Mucosa of stomach (tissue), 1 donor: ENCODE measurements around the gene MYO5B.
A peak's percentile ranks its signal among the peaks of the same experiment; 100 is the strongest.

ENCODE experiments used
- H3K27me3 ChIP-seq: one replicate; pipeline ENCODE4 v1.7.0; 2013; ENCODE audit warnings: mild to moderate bottlenecking, low read length; ENCODE audit not compliant: control insufficient read depth, insufficient read depth
- H3K36me3 ChIP-seq: one replicate; pipeline ENCODE4 v1.7.0; 2013; ENCODE audit warnings: low read length; ENCODE audit not compliant: control insufficient read depth, insufficient read depth
- H3K4me1 ChIP-seq: one replicate; pipeline ENCODE4 v1.7.0; 2013; ENCODE audit warnings: mild to moderate bottlenecking, low read length; ENCODE audit not compliant: control insufficient read depth, insufficient read depth
- H3K4me3 ChIP-seq: one replicate; pipeline ENCODE4 v1.7.0; 2013; ENCODE audit warnings: low read length
- H3K9ac ChIP-seq: one replicate; pipeline ENCODE4 v1.7.0; 2013; ENCODE audit warnings: mild to moderate bottlenecking, low read length, moderate library complexity
- H3K9me3 ChIP-seq: one replicate; pipeline ENCODE4 v1.7.0; 2013; ENCODE audit warnings: mild to moderate bottlenecking, low read length, moderate library complexity; ENCODE audit not compliant: control insufficient read depth
- donor health status: Pancreatic carcinoma.

The MYO5B gene

GRCh38 chr18:50142441-50143120 lies 52.4 kb downstream of the MYO5B start:
- Histone ChIP-seq H3K4me3 (no peak overlapping the region), H3K36me3 (no peaks in the 10 kb centered on the region), H3K9me3 (no peaks in the 10 kb centered on the region), H3K4me1 (peaks cover 46% of the 10 kb centered on the region), H3K9ac (no peak overlapping the region), H3K27me3 (no peaks in the 10 kb centered on the region)

- Histone ChIP-seq H3K4me1 (peaks cover 37% of the 10 kb centered on the region), H3K36me3 (no peaks in the 10 kb centered on the region), H3K9ac (no peak overlapping the region), H3K9me3 (no peaks in the 10 kb centered on the region), H3K27me3 (no peaks in the 10 kb centered on the region), H3K4me3 (no peak overlapping the region)
These were observed 56.5 kb downstream of the MYO5B start for GRCh38 chr18:50138181-50139064.

GRCh38 chr18:50135903-50136302 lies 59.0 kb downstream of the MYO5B start:
- Histone ChIP-seq H3K4me1 (peaks cover 32% of the 10 kb centered on the region), H3K9ac (no peak overlapping the region), H3K4me3 (no peak overlapping the region), H3K27me3 (no peaks in the 10 kb centered on the region), H3K9me3 (no peaks in the 10 kb centered on the region), H3K36me3 (no peaks in the 10 kb centered on the region)

- Histone ChIP-seq H3K9ac (no peak overlapping the region), H3K4me3 (no peak overlapping the region), H3K36me3 (no peaks in the 10 kb centered on the region), H3K4me1 (peaks cover 50% of the 10 kb centered on the region), H3K27me3 (no peaks in the 10 kb centered on the region), H3K9me3 (no peaks in the 10 kb centered on the region)
These were observed 61.4 kb downstream of the MYO5B start for GRCh38 chr18:50133526-50133925.

GRCh38 chr18:50131591-50131990 lies 63.4 kb downstream of the MYO5B start:
- no peaks in the 10 kb centered on the region for H3K36me3 ChIP-seq
- no peaks in the 10 kb centered on the region for H3K27me3 ChIP-seq
- no peak overlapping the region for H3K9ac ChIP-seq
- H3K9me3 ChIP-seq = no peaks in the 10 kb centered on the region
- H3K4me1 ChIP-seq = peaks cover 68% of the 10 kb centered on the region
- H3K4me3 ChIP-seq = no peak overlapping the region

GRCh38 chr18:50128506-50129271 lies 66.3 kb downstream of the MYO5B start:
- Histone ChIP-seq H3K4me1 (peaks cover 66% of the 10 kb centered on the region), H3K9ac (peak overlapping the region; percentile 46), H3K36me3 (no peaks in the 10 kb centered on the region), H3K4me3 (no peak overlapping the region), H3K9me3 (no peaks in the 10 kb centered on the region), H3K27me3 (no peaks in the 10 kb centered on the region)

GRCh38 chr18:50127516-50128210 lies 67.3 kb downstream of the MYO5B start:
- Histone ChIP-seq H3K36me3 (no peaks in the 10 kb centered on the region), H3K9ac (peak overlapping the region; percentile 46), H3K4me1 (peaks cover 62% of the 10 kb centered on the region), H3K27me3 (no peaks in the 10 kb centered on the region), H3K9me3 (no peaks in the 10 kb centered on the region), H3K4me3 (no peak overlapping the region)

GRCh38 chr18:50126471-50126870 lies 68.5 kb downstream of the MYO5B start:
- Histone ChIP-seq H3K36me3 (no peaks in the 10 kb centered on the region), H3K27me3 (no peaks in the 10 kb centered on the region), H3K4me1 (peaks cover 51% of the 10 kb centered on the region), H3K9ac (no peak overlapping the region), H3K9me3 (no peaks in the 10 kb centered on the region), H3K4me3 (no peak overlapping the region)

GRCh38 chr18:50125456-50125855 lies 69.5 kb downstream of the MYO5B start:
- no peaks in the 10 kb centered on the region for H3K36me3 ChIP-seq
- peaks cover 41% of the 10 kb centered on the region for H3K4me1 ChIP-seq
- no peaks in the 10 kb centered on the region for H3K9me3 ChIP-seq
- H3K9ac ChIP-seq = no peak overlapping the region
- H3K4me3 ChIP-seq = no peak overlapping the region
- no peaks in the 10 kb centered on the region for H3K27me3 ChIP-seq

- peaks cover 3% of the 10 kb centered on the region for H3K27me3 ChIP-seq
- no peaks in the 10 kb centered on the region for H3K36me3 ChIP-seq
- no peak overlapping the region for H3K4me3 ChIP-seq
- H3K4me1 ChIP-seq = peaks cover 19% of the 10 kb centered on the region
- no peak overlapping the region for H3K9ac ChIP-seq
- H3K9me3 ChIP-seq = no peaks in the 10 kb centered on the region
These were observed 75.7 kb downstream of the MYO5B start for GRCh38 chr18:50119296-50119695.

GRCh38 chr18:50117863-50118262 lies 77.1 kb downstream of the MYO5B start:
- H3K4me1 ChIP-seq = peaks cover 28% of the 10 kb centered on the region
- no peaks in the 10 kb centered on the region for H3K36me3 ChIP-seq
- H3K27me3 ChIP-seq = peaks cover 3% of the 10 kb centered on the region
- no peaks in the 10 kb centered on the region for H3K9me3 ChIP-seq
- H3K4me3 ChIP-seq = no peak overlapping the region
- H3K9ac ChIP-seq = no peak overlapping the region
